Testis (tissue), 3 donors: Measurements from ENCODE around the gene ZBED1. TPM values are rescaled to one million over a fixed set of nuclear protein-coding genes. Genes with fewer than 3 reads are reported as not detected.

Experiments used
- DNase-seq: peaks from one replicate; pipeline ENCODE4 v3.0.0-alpha.2; 2019
- H3K27ac ChIP-seq, 2 donors: fragments of 200-600 bp; sonication (generic); one replicate each; pipeline ENCODE4 v1.5.1; 2019
- H3K27me3 ChIP-seq: fragments of 200-600 bp; sonication (generic); one replicate; pipeline ENCODE4 v1.5.1; 2019
- H3K36me3 ChIP-seq: fragments of 200-600 bp; sonication (generic); one replicate; pipeline ENCODE4 v1.5.1; 2017; ENCODE audit warnings: low read depth; ENCODE audit errors: missing control alignments
- H3K4me1 ChIP-seq: fragments of 200-600 bp; sonication (generic); one replicate; pipeline ENCODE4 v1.5.1; 2019
- H3K4me3 ChIP-seq, 2 donors: fragments of 200-600 bp; sonication (generic); one replicate each; pipeline ENCODE4 v1.5.1; 2017 to 2019
- H3K9me3 ChIP-seq: fragments of 200-600 bp; sonication (generic); one replicate; pipeline ENCODE4 v1.5.1; 2017
- POLR2A ChIP-seq: fragments of 450-650 bp; IDR thresholded peaks from one replicate; pipeline ENCODE4 v1.6.1; 2017; ENCODE audit warnings: antibody characterized with exemption, mild to moderate bottlenecking, moderate library complexity
- WGBS, 2 donors: methylation state at CpG; one replicate each; pipeline ENCODE4 v1.1.5; 2018; 5-methylcytosine and 5-hydroxymethylcytosine counted together
- intact Hi-C: fragments of 100-400 bp; cut with DNase I; formaldehyde crosslinking; loops from one replicate; pipeline ENCODE4 v1.15.1; 2023; ENCODE audit warnings: low total_unique reads
- polyA plus RNA-seq: library from polyadenylated mRNA; stranded (reverse); fragments of 350-450 nt; fragmentation: Illumina TruSeq; extraction: RNeasy Lipid Tissue Mini Kit (QIAGEN cat#74804); gene quantifications from one replicate; pipeline ENCODE4 v1.2.3, GENCODE V29; 2014; ENCODE audit warnings: low read depth, low replicate concordance; ENCODE audit not compliant: insufficient read depth
- total RNA-seq, 2 donors: library from RNA; depleted of rRNA; stranded (reverse); fragments of >200 nt; gene quantifications; one replicate each; pipeline ENCODE4 v1.2.3, GENCODE V29; 2016
- TF ChIP-seq, protein P1 (sequence below), 3 experiments: fragments of 450-650 bp in 2 of 3; fragments of 200-600 bp in 1 of 3; sonication (generic) in 1 of 3; IDR thresholded peaks; one replicate each; pipeline ENCODE4 v1.5.1; 2016 to 2019; ENCODE audit warnings: antibody characterized with exemption in 3 of 3, mild to moderate bottlenecking in 2 of 3, moderate library complexity in 1 of 3

Gene ZBED1
- total and polyA plus RNA-seq, 3 donors from 2014 or later, result 24.2 to 77.0 (median 47.2) TPM

DNA sequence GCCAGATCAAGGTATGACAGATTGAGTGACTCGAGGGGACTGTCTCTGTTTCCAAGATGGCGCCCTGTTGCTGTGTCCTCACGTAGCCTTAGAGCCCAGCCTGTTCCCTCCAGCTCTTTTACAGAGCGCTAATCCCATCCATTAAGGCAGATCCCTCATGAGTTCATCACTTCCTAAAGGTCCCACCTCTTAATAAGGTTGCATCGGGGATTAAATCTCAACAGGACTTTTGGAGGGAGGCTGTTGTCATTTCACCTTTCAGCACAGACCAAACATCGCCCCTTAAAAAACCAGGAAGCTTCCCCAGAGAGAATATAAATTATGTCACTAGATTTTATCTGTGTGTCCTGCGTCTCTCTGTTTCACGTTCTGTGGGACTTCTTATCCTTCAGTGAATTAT is 32.6 kb upstream of the ZBED1 start:
- Histone ChIP-seq H3K4me1 (no peaks in the 10 kb centered on the region), H3K27ac (no peak overlapping the region), H3K4me3 (no peak overlapping the region), H3K9me3 (no peaks in the 10 kb centered on the region), H3K36me3 (no peaks in the 10 kb centered on the region), H3K27me3 (no peaks in the 10 kb centered on the region)
- intact Hi-C loops, result no loop called here
- no peak for DNase-seq
- no peak for TF ChIP-seq POLR2A
- TF ChIP-seq, protein P1, sequence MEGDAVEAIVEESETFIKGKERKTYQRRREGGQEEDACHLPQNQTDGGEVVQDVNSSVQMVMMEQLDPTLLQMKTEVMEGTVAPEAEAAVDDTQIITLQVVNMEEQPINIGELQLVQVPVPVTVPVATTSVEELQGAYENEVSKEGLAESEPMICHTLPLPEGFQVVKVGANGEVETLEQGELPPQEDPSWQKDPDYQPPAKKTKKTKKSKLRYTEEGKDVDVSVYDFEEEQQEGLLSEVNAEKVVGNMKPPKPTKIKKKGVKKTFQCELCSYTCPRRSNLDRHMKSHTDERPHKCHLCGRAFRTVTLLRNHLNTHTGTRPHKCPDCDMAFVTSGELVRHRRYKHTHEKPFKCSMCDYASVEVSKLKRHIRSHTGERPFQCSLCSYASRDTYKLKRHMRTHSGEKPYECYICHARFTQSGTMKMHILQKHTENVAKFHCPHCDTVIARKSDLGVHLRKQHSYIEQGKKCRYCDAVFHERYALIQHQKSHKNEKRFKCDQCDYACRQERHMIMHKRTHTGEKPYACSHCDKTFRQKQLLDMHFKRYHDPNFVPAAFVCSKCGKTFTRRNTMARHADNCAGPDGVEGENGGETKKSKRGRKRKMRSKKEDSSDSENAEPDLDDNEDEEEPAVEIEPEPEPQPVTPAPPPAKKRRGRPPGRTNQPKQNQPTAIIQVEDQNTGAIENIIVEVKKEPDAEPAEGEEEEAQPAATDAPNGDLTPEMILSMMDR (IDR thresholded peaks at IDR 0.05), result no peak
- WGBS, 2 donors, result 72 to 75% methylated on average over 8 of the region's 8 CpGs

DNA sequence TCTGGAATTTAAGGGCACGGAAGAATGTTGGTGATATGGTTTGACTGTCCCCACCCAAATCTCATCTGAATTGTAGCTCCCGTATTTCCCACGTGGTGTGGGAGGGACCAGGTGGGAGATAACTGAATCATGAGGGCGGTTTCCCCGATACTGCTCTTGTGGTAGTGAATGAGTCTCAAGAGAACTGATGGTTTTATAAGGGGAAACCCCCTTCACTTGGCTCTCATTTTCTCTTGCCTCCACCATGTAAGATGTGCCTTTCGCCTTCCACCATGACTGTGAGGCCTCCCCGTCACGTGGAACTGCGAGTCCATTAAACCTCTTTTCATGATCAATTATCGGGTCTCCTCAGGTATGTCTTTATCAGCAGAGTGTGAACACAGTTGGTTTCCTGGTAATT is 25.6 kb upstream of the ZBED1 start:
- H3K9me3 ChIP-seq, result no peaks in the 10 kb centered on the region
- H3K27ac ChIP-seq, result no peak overlapping the region
- intact Hi-C loops, result no loop called here
- DNase-seq, result no peak
- H3K36me3 ChIP-seq, result no peaks in the 10 kb centered on the region
- no peaks in the 10 kb centered on the region for H3K27me3 ChIP-seq
- TF ChIP-seq POLR2A, result no peak
- TF ChIP-seq, protein P1 (IDR thresholded peaks at IDR 0.05), result no peak
- H3K4me3 ChIP-seq, result no peak overlapping the region
- WGBS, 2 donors, result 87 to 91% methylated on average over 10 of the region's 10 CpGs
- no peaks in the 10 kb centered on the region for H3K4me1 ChIP-seq

DNA sequence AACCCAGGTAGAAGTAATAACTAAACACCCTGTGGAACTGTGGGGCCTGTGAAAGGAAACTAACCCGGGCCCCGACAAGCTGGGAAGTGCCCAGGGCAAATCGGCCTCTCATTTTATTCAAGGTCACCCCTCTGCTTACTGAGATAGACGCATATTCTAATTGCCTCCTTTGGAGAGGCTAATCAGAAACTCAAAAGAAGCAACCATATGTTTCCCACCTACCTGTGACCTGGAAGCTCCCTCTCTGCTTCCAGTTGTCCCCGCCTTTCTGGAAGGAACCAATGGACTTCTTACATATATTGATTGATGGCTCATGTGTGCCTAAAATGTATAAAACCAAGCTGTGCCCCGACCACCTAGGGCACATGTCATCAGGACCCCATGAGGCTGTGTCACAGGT is 23.1 kb upstream of the ZBED1 start:
- Histone ChIP-seq H3K4me1 (no peaks in the 10 kb centered on the region), H3K27ac (no peak overlapping the region), H3K9me3 (no peaks in the 10 kb centered on the region), H3K27me3 (no peaks in the 10 kb centered on the region), H3K36me3 (no peaks in the 10 kb centered on the region), H3K4me3 (no peak overlapping the region)
- TF ChIP-seq, protein P1 (IDR thresholded peaks at IDR 0.05), result no peak
- no peak for TF ChIP-seq POLR2A
- no peak for DNase-seq
- WGBS, 2 donors, result 56 to 58% methylated on average over 6 of the region's 6 CpGs
- intact Hi-C loops, result no loop called here

DNA sequence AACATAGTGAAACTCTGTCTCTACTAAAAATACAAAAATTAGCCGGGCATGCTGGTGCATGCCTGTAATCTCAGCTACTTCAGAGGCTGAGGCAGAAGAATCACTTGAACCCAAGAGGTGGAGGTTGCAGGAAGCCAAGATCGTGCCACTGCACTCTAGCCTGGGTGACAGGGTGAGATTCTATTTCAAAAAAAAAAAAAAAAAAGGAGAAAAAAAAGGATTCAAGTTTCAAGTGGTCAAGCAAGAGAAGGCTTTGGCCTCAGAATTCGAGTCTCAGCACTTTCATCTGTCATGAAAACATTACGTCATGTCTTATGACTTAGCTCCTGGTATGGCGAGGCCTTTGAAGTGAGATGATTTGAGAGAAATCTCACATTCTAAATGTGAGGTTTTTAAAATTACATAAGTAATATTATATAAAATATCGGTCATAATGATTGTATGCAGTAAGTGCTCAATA is 21.2 kb upstream of the ZBED1 start:
- intact Hi-C loops, result no loop called here
- Histone ChIP-seq H3K36me3 (no peaks in the 10 kb centered on the region), H3K9me3 (no peaks in the 10 kb centered on the region), H3K27me3 (no peaks in the 10 kb centered on the region), H3K4me3 (no peak overlapping the region), H3K27ac (no peak overlapping the region), H3K4me1 (no peaks in the 10 kb centered on the region)
- DNase-seq, result no peak
- TF ChIP-seq, protein P1 (IDR thresholded peaks at IDR 0.05), result no peak
- no peak for TF ChIP-seq POLR2A
- WGBS, 2 donors, result 82 to 90% methylated on average over 6 of the region's 6 CpGs

DNA sequence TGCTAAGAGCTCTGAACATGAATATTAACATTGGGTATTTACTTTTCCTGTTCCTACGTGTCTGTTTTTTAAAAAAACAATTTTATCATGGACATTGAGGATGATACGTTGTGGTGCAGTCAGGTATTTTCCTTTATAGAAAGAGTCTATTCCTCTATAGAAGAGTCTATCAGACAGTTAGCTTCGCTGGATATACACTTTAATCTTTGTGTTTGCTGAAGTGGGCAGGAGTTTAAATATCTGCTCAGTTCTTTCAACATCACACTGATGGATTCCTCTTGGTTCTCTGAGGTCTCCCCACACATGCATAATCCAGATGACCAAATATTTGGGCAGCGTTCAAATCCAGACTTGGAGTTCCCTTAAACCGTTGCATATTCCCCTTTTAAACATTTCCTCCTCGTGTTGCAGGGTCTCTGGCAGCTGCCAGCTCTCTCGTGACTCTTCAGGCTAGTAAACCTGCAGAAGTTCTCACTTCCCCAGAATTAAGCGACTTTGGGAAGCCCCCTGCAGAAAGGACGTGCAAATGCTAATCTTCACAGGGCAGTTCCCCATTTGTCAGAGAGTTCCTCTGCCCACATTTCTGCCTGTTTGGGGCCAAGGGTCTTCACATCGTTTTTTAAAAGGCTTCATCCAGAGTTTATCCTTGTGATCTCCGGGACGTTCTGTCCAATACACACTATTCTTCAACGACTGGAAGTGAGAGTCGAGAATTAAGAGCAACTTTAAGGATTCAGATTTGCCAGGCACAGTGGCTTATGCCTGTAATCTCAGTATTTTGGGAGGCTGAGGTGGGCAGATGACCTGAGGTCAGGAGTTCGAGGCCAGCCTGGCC is 20.5 kb upstream of the ZBED1 start:
- TF ChIP-seq POLR2A, result no peak
- TF ChIP-seq, protein P1 (IDR thresholded peaks at IDR 0.05), result no peak
- Histone ChIP-seq H3K9me3 (no peaks in the 10 kb centered on the region), H3K4me3 (no peak overlapping the region), H3K27ac (no peak overlapping the region), H3K36me3 (no peaks in the 10 kb centered on the region), H3K4me1 (no peaks in the 10 kb centered on the region), H3K27me3 (no peaks in the 10 kb centered on the region)
- DNase-seq, result no peak
- intact Hi-C loops, result no loop called here
- 65 to 67% methylated on average over 15 of the region's 15 CpGs for WGBS, 2 donors
